PC-9 (cell line): ENCODE measurements around the gene CELF4.

Experiments
- CTCF ChIP-seq: fragments of 200-600 bp; sonication (generic); conservative IDR thresholded peaks from 2 replicates; pipeline ENCODE4 v1.6.1; 2017; ENCODE audit warnings: mixed run types, antibody characterized with exemption, mild to moderate bottlenecking, moderate library complexity
- EZH2 ChIP-seq: fragments of 200-600 bp; sonication (generic); IDR thresholded peaks from 2 replicates; pipeline ENCODE4 v1.8.0; 2017; ENCODE audit warnings: antibody characterized with exemption, low read depth

GRCh38 chr18:37432436-37433195, 133.0 kb downstream of the CELF4 start:
- TF ChIP-seq EZH2 = no peak
- TF ChIP-seq CTCF = no peak
